K562 (cell line): Measurements from ENCODE around the gene ITGAL. TPM values are rescaled to one million over a fixed set of nuclear protein-coding genes. Genes with fewer than 3 reads are reported as not detected.

Experiments
- CHAMP1 ChIP-seq: fragments of 450-650 bp; IDR thresholded peaks from 2 replicates; pipeline ENCODE4 v1.6.1; 2016; ENCODE audit warnings: mild to moderate bottlenecking
- MYC ChIP-seq, 2 experiments: fragments of 250-450 bp in 1 of 2; sonication (Bioruptor Pico) in 1 of 2; IDR thresholded peaks; 2 replicates each; pipeline versions ENCODE4 v1.5.1 to v1.6.1; 2012 to 2021; ENCODE audit warnings: low read depth in 2 of 2, borderline replicate concordance in 1 of 2, improper control_type of control experiment in 1 of 2, low read length in 1 of 2, mild to moderate bottlenecking in 1 of 2, moderate library complexity in 1 of 2
- PRDM10 ChIP-seq: fragments of 450-650 bp; IDR thresholded peaks from 2 replicates; pipeline ENCODE4 v1.6.1; 2018; ENCODE audit not compliant: partially characterized antibody
- PREB ChIP-seq: sonication (generic); formaldehyde crosslinking; IDR thresholded peaks from 2 replicates; pipeline ENCODE4 v1.8.1; 2023; ENCODE audit warnings: mild to moderate bottlenecking, missing genetic modification reagents
- SNAPC5 ChIP-seq: fragments of 250-450 bp; sonication (Bioruptor Pico); IDR thresholded peaks from 2 replicates; pipeline ENCODE4 v1.8.0; 2021; ENCODE audit warnings: moderate library complexity, mild to moderate bottlenecking, inconsistent platforms
- TSHZ1 ChIP-seq: fragments of 250-450 bp; sonication (Bioruptor Pico); IDR thresholded peaks from 2 replicates; pipeline ENCODE4 v1.4.0; 2020; ENCODE audit warnings: mild to moderate bottlenecking, moderate library complexity
- ZFP36 ChIP-seq: fragments of 150-350 bp; IDR thresholded peaks from 2 replicates; pipeline ENCODE4 v1.6.1; 2018; ENCODE audit warnings: low read length, low read depth; ENCODE audit not compliant: partially characterized antibody
- ZFP91 ChIP-seq: sonication (generic); formaldehyde crosslinking; IDR thresholded peaks from 2 replicates; pipeline ENCODE4 v1.8.0; 2022; ENCODE audit warnings: mild to moderate bottlenecking, missing genetic modification reagents
- ZNF398 ChIP-seq: fragments of 250-450 bp; sonication (Bioruptor Pico); IDR thresholded peaks from 2 replicates; pipeline ENCODE4 v1.8.0; 2021; ENCODE audit warnings: moderate library complexity, mild to moderate bottlenecking, inconsistent platforms
- polyA plus RNA-seq, 8 experiments: library from polyadenylated mRNA; depleted of rRNA in 4 of 8; stranded (reverse) in 5 of 8; unstranded in 3 of 8; fragments of >200 nt; fragmentation: Nextera tagmentation in 2 of 8; fragmentation: Illumina TruSeq in 1 of 8; extraction: Ambion mirVana in 2 of 8; extraction: Trizol in 1 of 8; gene quantifications; 2 replicates each; pipeline versions ENCODE4 v1.2.1 to v1.2.3, GENCODE V29; 2011 to 2014; ENCODE audit warnings: inconsistent platforms in 1 of 8, missing spikeins in 1 of 8
- total RNA-seq, 7 experiments: library from RNA; depleted of rRNA in 6 of 7; stranded (reverse); fragments of >200 nt in 6 of 7; fragmentation: Illumina TruSeq in 2 of 7; extraction: Trizol in 2 of 7; gene quantifications; 2 replicates each; pipeline versions ENCODE4 v1.2.1 to v1.2.3, GENCODE V29; 2011 to 2021; ENCODE audit warnings: low replicate concordance in 1 of 7

Gene ITGAL
- total and polyA plus RNA-seq, 9 of the 15 experiments (the other 6 are each of a cell fraction or from before 2014, with no cell fraction given) = 0.01 to 0.53 TPM; not detected in 7

GRCh38 chr16:30557957-30558788 lies 85.6 kb downstream of the ITGAL start, which contains the start of gene ZNF764 (continued):
- TF ChIP-seq TSHZ1 (CRISPR knock-in tag) = no peak
- peak; percentile 82 for TF ChIP-seq MYC (IDR thresholded peaks at IDR 0.05; ENCODE audit: low read depth, low read length)
- TF ChIP-seq MYC (CRISPR knock-in tag; IDR thresholded peaks at IDR 0.05; ENCODE audit: borderline replicate concordance, low read depth) = 0 out of 2 replicates have a peak, but pooled peaks have one; percentile 17
- TF ChIP-seq ZFP91 (CRISPR knock-in tag) = no peak
- no peak for TF ChIP-seq ZNF398 (CRISPR knock-in tag)
- no peak for TF ChIP-seq CHAMP1
- TF ChIP-seq PREB (CRISPR knock-in tag) = no peak
- TF ChIP-seq PRDM10 = no peak
- no peak for TF ChIP-seq SNAPC5
- no peak for TF ChIP-seq ZFP36
